Inflammatory macrophage treated with lipopolysaccharide for 4 hours (primary cell): Measurements from ENCODE around the gene DENND2C.
A peak's percentile ranks its signal among the peaks of the same experiment; 100 is the strongest.
"Not testable (repeated sequence)": the region's sequence is repeated elsewhere in the genome, so short reads cannot be mapped to it uniquely, and the experiment has no call there.

Experiments
- DNase-seq: peaks from one replicate; pipeline ENCODE4 v3.0.0-alpha.2; 2020

Gene DENND2C

DNA sequence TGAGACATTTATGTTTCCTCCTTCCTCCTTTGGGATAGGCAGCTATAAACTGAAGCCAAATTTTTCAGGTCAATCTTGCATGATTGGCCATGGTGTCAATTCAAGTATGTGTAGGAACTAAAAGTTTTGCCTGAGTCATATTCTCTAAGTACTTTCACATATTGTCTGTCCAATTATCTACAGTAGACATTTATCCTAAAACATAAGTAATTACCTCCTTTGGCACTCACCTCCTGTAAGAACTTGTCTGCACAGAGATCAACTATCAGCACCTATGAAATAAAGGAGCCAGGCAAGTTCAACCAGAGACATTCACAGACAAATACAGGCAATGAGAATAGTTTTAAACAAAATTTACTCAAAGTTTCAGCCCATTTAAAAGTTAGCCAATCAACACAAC lies 74.2 kb downstream of the DENND2C start:
- no peak for DNase-seq

GRCh38 chr1:114594046-114594445 lies 75.8 kb downstream of the DENND2C start:
- DNase-seq = no peak

- no peak for DNase-seq
Observed at GRCh38 chr1:114589122-114589521, 80.7 kb downstream of the DENND2C start.

- DNase-seq = no peak
Observed at GRCh38 chr1:114588196-114588689, 81.6 kb downstream of the DENND2C start.

DNA sequence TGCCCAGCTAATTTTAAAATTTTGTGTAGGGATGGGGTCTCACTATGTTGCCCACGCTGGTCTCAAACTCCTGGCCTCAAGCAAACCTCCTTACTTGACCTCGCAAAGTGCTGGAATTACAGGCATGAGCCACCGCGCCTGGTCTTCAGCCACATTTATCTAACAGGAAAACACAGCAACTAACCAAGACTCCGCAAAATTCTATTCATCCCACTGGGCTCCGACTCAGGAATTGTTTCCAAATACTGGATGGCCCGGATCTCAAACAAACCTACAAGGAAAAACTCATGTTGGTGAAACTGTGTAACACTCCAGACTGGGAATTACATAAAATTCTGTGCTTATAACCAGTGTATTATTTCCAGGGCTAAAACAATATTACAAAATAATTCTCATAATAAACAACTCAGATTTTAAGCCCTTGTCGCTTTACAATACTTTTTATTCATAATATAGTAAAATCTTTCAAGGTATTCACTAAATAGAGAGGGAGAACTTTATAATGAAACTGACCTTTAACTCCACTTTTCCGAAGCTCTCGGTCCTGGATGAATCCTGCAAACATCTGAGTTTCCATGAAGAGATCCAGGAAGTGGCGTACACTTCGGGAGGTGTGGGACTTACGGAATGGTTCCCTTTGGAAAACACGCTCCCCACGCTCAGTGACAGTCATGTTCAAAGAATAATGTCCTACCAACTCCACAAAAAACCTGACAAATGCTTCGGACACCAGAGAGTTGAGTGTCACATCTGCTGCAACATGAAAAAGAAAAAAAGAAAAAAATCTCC lies 82.5 kb downstream of the DENND2C start:
- no peak for DNase-seq

- no peak for DNase-seq
Observed at GRCh38 chr1:114586513-114587047, 83.3 kb downstream of the DENND2C start.

DNA sequence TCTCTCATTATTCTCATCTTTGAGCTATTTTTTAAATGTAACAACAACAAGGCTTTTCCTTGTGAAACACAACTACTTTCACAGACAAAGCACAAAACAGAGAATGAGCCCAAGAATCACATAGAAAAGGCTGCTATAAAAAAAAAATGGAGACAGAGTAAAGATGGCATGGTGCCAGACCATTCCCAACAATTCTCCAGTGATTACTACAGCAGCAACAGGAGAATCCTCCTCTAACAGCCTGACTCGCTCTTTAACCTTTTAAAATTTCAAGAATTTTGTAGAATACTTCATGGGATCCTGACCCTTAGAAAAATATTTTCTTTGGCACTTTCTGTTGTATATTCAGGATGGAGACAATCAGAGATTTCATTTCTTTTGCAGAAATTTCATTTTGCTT lies 84.6 kb downstream of the DENND2C start:
- no peak for DNase-seq

GRCh38 chr1:114581335-114582287 lies 88.2 kb downstream of the DENND2C start, which contains the start of gene BCAS2:
Gene BCAS2 (minus strand): TSS chr1:114581615. CDS start chr1:114581591, 24 bp downstream.
- peak; percentile 99 for DNase-seq

DNA sequence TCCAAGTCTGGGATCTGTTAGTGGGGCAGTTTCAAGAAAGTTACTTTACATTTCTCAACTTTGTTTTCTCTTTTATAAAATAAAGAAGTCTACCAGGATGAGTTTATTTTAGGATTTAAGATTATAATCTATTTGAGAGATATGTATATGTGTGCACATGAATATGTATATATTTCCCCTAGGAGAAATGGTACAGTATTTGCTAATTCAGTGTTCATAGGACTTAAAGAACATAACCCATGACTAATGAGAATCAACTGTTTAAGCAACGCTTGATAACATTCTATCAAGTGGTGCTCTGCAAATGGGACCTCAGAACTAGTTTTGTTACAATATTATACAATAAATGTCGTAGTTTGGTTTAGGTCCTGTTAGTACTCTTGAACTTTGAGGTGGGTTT lies 95.5 kb downstream of the DENND2C start:
- DNase-seq = no peak

DNA sequence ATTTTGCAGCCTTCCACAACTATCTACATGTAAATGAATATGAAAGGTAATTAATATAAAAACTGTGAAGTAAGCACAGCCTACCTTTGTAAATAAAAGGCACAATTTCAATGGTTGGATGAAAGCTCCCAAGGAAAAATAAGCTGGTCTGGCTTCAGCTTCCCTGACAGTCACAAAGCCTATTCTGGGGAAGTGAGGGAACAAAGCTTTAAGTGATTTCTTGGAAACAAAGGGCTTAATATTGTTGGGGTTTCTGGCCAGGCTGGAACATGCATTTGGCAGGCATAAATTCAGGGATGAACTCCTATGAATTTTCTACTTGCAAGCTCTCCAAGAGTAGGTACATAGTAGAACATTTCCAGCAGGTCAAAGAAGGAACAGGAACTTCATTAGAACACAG lies 105.7 kb downstream of the DENND2C start:
- no peak for DNase-seq

DNA sequence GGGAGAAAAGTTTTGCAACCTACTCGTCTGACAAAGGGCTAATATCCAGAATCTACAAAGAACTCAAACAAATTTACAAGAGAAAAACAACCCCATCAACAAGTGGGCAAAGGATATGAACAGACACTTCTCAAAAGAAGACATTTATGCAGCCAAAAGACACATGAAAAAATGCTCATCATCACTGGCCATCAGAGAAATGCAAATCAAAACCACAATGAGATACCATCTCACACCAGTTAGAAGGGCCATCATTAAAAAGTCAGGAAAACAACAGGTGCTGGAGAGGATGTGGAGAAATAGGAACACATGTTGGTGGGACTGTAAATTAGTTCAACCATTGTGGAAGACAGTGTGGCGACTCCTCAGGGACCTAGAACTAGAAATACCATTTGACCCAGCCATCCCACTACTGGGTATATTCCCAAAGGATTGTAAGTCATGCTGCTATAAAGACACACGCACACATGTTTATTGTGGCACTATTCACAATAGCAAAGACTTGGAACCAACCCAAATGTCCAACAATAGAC lies 106.8 kb downstream of the DENND2C start:
- DNase-seq = not testable (repeated sequence)

DNA sequence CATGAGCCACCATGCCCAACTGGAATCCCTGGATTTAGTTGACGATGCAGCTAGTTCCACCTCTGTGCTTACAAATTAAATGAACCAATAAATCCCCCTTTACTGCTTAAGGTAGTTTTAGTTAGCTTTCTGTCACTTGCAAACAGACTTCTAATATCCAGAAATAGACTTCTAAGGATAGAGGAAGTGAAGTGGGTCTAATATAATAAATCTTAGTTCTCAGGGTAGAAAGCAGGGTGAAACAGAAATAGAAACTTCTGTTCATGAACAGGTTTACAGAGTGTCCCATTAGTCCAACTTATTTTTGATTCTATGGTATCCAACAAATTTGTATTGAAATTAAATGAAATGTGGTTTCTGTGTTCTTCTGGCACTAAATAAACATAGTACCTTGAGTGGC lies 108.5 kb downstream of the DENND2C start:
- DNase-seq = peak; percentile 19

- peak; percentile 42 for DNase-seq
Observed at GRCh38 chr1:114559356-114559755, 110.5 kb downstream of the DENND2C start.

DNA sequence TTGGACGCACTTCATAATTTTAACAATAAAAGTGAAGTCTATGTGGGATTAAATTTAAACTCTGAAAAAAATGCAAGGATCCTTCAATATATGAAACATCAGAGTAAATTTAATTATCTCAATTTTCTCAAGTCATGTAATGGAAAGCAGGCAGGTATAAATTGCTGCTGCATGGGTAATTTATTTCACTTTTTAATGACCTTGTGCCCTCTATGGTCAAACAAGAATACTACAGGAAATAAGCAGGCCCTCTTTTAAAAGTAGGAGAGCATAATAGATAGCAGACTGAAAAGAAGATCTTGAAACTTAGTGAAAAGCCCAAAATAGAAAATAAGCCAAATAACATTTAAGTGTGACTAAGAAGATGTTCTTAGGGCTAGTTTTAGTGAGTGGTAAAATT lies 111.3 kb downstream of the DENND2C start:
- DNase-seq = peak; percentile 39

DNA sequence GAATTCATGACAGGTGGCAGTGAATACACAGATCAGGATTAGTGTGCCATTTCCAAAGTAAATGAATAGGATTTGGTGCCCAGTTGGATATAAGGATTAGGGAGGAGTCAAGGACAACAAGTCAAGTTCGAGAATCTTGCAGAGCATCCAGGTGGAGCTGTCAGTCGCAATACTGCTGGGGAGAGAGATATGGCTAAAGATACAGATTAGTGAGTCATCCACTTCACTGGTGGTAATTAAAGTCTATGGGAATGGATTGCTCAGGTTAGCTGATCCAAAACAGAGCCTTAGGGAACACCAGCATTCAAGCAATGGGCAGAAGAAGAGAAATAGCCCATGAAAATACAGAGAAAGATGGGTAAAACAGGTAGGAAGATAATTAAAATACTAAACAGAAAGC lies 115.3 kb downstream of the DENND2C start:
- no peak for DNase-seq

DNA sequence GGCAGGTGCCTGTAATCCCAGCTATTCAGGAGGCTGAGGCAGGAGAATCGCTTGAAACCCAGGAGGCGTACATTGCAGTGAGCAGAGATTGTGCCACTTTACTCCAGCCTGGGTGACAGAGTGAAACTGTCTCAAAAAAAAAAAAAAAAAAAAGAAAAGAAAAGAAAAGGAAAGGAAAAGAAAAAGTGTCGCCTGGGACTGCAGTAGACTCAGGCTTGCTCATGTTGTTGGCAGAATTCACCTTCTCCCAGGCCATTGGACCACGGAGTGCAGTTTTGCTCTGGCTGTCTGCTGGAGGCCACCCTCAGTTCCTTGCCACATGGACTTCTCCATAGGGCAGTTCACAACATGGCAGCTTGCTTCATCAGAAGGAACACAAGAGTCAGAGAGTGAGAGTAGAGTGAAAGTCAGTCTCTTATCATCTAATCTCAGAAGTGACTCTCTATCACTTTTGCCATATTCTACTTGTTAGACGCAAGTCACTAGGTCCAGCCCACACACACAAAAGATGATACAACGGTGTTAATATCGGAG lies 117.7 kb downstream of the DENND2C start:
- DNase-seq = no peak

- DNase-seq = no peak
Observed at GRCh38 chr1:114551400-114551799, 118.4 kb downstream of the DENND2C start.

DNA sequence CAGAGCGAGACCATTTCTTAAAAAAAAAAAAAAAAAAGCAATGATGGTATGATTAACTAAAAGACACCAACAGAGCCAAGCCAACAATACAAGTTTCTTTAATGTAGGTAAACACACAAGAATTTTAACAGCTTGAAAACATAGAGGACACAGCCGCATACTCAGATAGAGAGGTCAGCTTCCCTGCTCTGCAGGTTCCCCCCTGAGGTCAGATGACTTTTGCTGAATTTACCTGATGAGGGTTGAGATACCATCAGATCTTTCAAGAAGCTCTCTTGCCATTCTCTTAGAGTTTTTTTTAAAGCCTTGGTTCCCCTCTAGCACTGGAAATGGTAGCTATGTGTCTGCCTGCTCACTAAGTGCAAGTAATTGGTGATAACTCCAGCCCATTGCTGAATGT lies 119.5 kb downstream of the DENND2C start:
- no peak for DNase-seq

GRCh38 chr1:114549137-114549536 lies 120.7 kb downstream of the DENND2C start:
- no peak for DNase-seq

DNA sequence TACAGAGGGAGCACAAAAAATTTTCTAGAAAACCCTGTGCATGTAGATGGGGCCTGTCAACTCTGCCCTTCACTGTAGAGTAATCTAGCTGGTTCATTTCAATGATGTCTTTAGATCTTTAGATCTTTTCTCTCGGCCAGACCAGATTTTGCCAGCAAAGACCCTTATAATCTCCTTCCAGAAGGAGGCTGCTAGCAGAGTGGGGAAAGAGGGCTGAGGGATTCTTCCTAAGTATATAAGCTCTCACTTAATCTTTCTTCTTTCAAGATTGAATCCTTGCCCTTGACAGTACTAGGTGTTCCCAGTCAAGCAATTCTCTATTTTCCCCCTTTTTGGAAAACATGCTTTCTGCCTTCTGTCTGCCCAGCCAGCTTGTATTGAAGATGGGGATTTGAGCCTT lies 122.8 kb downstream of the DENND2C start:
- DNase-seq = no peak

GRCh38 chr1:114545796-114546195 lies 124.1 kb downstream of the DENND2C start:
- no peak for DNase-seq

GRCh38 chr1:114545315-114545714 lies 124.5 kb downstream of the DENND2C start:
- DNase-seq = no peak

DNA sequence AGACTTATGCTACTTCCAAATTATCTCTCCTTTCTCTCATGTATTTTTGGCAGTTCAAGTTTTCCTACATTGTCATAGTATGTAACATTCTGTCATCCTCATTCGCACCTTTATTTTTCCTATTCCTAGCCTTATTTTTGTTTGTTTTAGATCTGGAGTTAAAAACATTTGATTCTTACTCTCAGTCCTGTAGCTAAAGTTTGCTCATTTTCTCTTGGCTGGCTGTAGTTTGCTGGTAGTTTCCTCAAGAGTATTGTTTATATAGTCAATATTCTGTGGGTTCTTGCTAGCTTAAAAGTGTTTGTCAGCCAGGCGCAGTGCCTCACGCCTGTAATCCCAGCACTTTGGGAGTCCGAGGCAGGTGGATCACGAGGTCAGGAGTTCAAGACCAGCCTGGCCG lies 129.0 kb downstream of the DENND2C start:
- no peak for DNase-seq
